Ovary (tissue), 9 donors: Measurements from ENCODE around the gene ADGRG3. TPM values are rescaled to one million over a fixed set of nuclear protein-coding genes. Genes with fewer than 3 reads are reported as not detected.

Experiments used
- DNase-seq, 5 donors: peaks; one replicate each; pipeline ENCODE4 v3.0.0-alpha.2; 2019 to 2020
- H3K27ac ChIP-seq, 2 donors: fragments of 200-600 bp; one replicate each; pipeline versions ENCODE4 v1.5.1 to v1.8.0; 2019 to 2022
- H3K27me3 ChIP-seq: fragments of 200-600 bp; one replicate; pipeline ENCODE4 v1.8.0; 2022
- H3K36me3 ChIP-seq: fragments of 200-600 bp; sonication (generic); one replicate; pipeline ENCODE4 v1.5.1; 2019
- H3K4me1 ChIP-seq: one replicate; pipeline ENCODE4 v1.8.1; 2013; ENCODE audit warnings: mild to moderate bottlenecking, moderate library complexity; ENCODE audit not compliant: insufficient read depth
- H3K4me3 ChIP-seq: fragments of 200-600 bp; sonication (generic); one replicate; pipeline ENCODE4 v1.5.1; 2017
- H3K9me3 ChIP-seq, 2 donors: fragments of 200-600 bp in 1 of 2; sonication (generic) in 1 of 2; one replicate each; pipeline versions ENCODE4 v1.5.1 to v1.8.1; 2013 to 2019; ENCODE audit warnings: mild to moderate bottlenecking in 1 of 2, moderate library complexity in 1 of 2
- EP300 ChIP-seq: sonication (generic); formaldehyde crosslinking; IDR thresholded peaks from one replicate; pipeline ENCODE4 v1.6.1; 2017; ENCODE audit warnings: antibody characterized with exemption
- POLR2A ChIP-seq: fragments of 450-650 bp; IDR thresholded peaks from one replicate; pipeline ENCODE4 v1.6.1; 2017; ENCODE audit warnings: antibody characterized with exemption, mild to moderate bottlenecking, moderate library complexity
- WGBS, 3 donors: extraction: QIAGEN DNeasy Blood & Tissue Kit in 1 of 3; methylation state at CpG; one replicate each; pipeline versions ENCODE4 v1.1.5 to v1.1.7; 2013 to 2017; 5-methylcytosine and 5-hydroxymethylcytosine counted together
- intact Hi-C, 4 donors: fragments of 100-400 bp; cut with DNase I; formaldehyde crosslinking; loops; one replicate each; pipeline versions ENCODE4 v1.11.0 to v1.15.1; 2022 to 2023
- polyA plus RNA-seq, 2 donors: library from polyadenylated mRNA; stranded (reverse); fragments of 200-250 nt in 1 of 2; fragments of 350-450 nt in 1 of 2; fragmentation: Illumina TruSeq in 1 of 2; extraction: RNeasy Lipid Tissue Mini Kit (QIAGEN cat#74804) in 1 of 2; gene quantifications; one replicate each; pipeline ENCODE4 v1.2.3, GENCODE V29; 2013 to 2014
- total RNA-seq, 7 donors: library from RNA; depleted of rRNA in 2 of 7; stranded (reverse); fragments of >200 nt in 2 of 7; fragmentation: NEBNext Ultra II Directional in 3 of 7; extraction: Animal tissue kit (Norgen Biotek cat#: 25700) in 3 of 7; gene quantifications; one replicate each; pipeline versions ENCODE4 v1.1.0 to v1.2.4, GENCODE V29; 2016 to 2023
- TF ChIP-seq, protein P1 (sequence below), 3 donors: fragments of 450-650 bp in 2 of 3; fragments of 200-600 bp in 1 of 3; IDR thresholded peaks; one replicate each; pipeline versions ENCODE4 v1.5.1 to v1.8.0; 2016 to 2022; ENCODE audit warnings: antibody characterized with exemption in 3 of 3, mild to moderate bottlenecking in 1 of 3
- donor health status: DM: no; HTN: no; CAD: no; lungs with moderate emphysema.
- donor health status: DM: no; HTN: no; CAD: no.
- donor health status: Bipolar disorder and iron deficiency.
- donor health status: DM: yes; HTN: yes; CAD: no.
- donor health status: DM: no; HTN: no; CAD: no.
- donor health status: DM: yes; HTN: yes; CAD: no.

ADGRG3 gene
- total and polyA plus RNA-seq, 9 donors, result 0.40 to 1.7 (median 0.92) TPM

- H3K27me3 ChIP-seq, result no peaks in the 10 kb centered on the region
- whole genome bisulfite sequencing, 3 donors, result 84 to 87% (median 86%) methylated on average over 17 of the region's 17 CpGs
- H3K4me1 ChIP-seq, result peaks cover 1% of the 10 kb centered on the region
- no peak overlapping the region for H3K4me3 ChIP-seq
- H3K9me3 ChIP-seq, result no peaks in the 10 kb centered on the region
- DNase-seq, result no peak
- intact Hi-C loops, result no loop called here
- H3K27ac ChIP-seq, result no peak overlapping the region
- no peaks in the 10 kb centered on the region for H3K36me3 ChIP-seq
- TF ChIP-seq POLR2A, result no peak
- TF ChIP-seq EP300, result no peak
- TF ChIP-seq, protein P1, sequence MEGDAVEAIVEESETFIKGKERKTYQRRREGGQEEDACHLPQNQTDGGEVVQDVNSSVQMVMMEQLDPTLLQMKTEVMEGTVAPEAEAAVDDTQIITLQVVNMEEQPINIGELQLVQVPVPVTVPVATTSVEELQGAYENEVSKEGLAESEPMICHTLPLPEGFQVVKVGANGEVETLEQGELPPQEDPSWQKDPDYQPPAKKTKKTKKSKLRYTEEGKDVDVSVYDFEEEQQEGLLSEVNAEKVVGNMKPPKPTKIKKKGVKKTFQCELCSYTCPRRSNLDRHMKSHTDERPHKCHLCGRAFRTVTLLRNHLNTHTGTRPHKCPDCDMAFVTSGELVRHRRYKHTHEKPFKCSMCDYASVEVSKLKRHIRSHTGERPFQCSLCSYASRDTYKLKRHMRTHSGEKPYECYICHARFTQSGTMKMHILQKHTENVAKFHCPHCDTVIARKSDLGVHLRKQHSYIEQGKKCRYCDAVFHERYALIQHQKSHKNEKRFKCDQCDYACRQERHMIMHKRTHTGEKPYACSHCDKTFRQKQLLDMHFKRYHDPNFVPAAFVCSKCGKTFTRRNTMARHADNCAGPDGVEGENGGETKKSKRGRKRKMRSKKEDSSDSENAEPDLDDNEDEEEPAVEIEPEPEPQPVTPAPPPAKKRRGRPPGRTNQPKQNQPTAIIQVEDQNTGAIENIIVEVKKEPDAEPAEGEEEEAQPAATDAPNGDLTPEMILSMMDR (IDR thresholded peaks at IDR 0.05), result no peak
These were observed 29.9 kb downstream of the ADGRG3 start for GRCh38 chr16:57697896-57698537.

DNA sequence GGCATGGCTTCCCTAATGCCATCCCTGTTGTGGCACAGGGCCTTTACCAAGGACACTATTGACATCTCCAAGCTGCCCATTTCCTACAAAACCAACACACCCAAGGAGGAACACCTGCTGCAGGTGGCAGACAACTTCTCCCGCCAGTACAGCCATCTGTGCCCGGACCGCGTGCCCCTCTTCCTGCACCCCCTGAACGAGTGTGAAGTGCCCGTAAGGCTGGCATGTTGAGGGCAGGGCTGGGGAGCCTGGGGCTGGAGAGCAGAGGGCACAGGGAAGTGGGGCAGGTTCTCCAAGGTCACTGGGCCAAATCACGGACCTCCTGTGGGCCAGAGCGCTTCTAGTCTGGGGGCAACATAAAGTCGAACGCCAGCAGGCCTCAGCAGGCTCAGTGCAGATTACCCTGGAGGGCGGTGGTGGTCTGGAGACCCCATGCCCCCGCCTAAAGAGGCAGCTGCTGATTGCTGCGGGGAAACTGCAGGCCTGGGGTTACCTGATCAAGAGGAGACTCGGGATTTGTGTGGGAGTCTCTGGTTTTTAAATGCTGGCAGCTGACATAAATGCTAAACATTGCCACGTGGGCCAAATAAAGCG, 30.8 kb downstream of the ADGRG3 start:
- Histone ChIP-seq H3K9me3 (no peaks in the 10 kb centered on the region), H3K4me1 (peaks cover 1% of the 10 kb centered on the region), H3K36me3 (no peaks in the 10 kb centered on the region), H3K27me3 (no peaks in the 10 kb centered on the region), H3K27ac (no peak overlapping the region), H3K4me3 (no peak overlapping the region)
- intact Hi-C loops, result no loop called here
- WGBS, 3 donors, result 71 to 77% (median 73%) methylated on average over 16 of the region's 16 CpGs
- no peak for DNase-seq
- TF ChIP-seq POLR2A (no peak), EP300 (no peak)
- TF ChIP-seq, protein P1 (IDR thresholded peaks at IDR 0.05), result no peak

DNA sequence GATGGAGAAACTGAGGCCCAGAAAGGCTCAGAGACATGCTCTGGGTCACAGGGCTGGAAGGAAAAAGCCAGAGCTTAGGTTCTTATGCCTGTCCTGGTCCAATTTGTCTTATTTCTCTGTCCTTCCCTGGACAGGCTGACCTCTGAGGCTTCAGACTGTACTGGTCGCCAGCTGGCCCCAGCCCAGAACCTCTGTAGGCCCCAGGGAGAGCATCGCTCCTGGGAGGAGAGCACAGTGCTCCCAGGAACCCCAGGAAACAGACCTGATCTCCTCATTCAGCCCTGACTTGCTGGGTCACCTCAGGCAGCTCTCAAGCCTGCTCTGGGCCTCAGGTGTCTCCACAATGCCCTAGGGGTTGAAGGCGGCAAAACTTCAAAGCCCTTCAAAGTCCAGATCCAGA, 31.4 kb downstream of the ADGRG3 start:
- no peak for DNase-seq
- H3K4me1 ChIP-seq, result peaks cover 1% of the 10 kb centered on the region
- 68 to 74% (median 72%) methylated on average over 3 of the region's 3 CpGs for WGBS, 3 donors

GRCh38 chr16:57699899-57700298, 31.8 kb downstream of the ADGRG3 start:
- WGBS, 3 donors, result 91 to 93% (median 92%) methylated on average over 7 of the region's 7 CpGs
- Histone ChIP-seq H3K27me3 (no peaks in the 10 kb centered on the region), H3K4me3 (no peak overlapping the region), H3K9me3 (no peaks in the 10 kb centered on the region), H3K4me1 (no peaks in the 10 kb centered on the region), H3K36me3 (no peaks in the 10 kb centered on the region), H3K27ac (no peak overlapping the region)
- intact Hi-C loops, result no loop called here
- DNase-seq, result no peak
- TF ChIP-seq POLR2A, result no peak
- TF ChIP-seq, protein P1 (IDR thresholded peaks at IDR 0.05), result no peak
- no peak for TF ChIP-seq EP300

More for the DNA sequence above, 31.4 kb downstream of the ADGRG3 start:
- intact Hi-C loops, result no loop called here
- Histone ChIP-seq H3K9me3 (no peaks in the 10 kb centered on the region), H3K27ac (no peak overlapping the region), H3K4me3 (no peak overlapping the region), H3K27me3 (no peaks in the 10 kb centered on the region), H3K36me3 (no peaks in the 10 kb centered on the region)
- TF ChIP-seq POLR2A, result no peak
- TF ChIP-seq EP300, result no peak
- TF ChIP-seq, protein P1 (IDR thresholded peaks at IDR 0.05), result no peak
